ENCODE data around the gene KDM4C.

The KDM4C gene

DNA sequence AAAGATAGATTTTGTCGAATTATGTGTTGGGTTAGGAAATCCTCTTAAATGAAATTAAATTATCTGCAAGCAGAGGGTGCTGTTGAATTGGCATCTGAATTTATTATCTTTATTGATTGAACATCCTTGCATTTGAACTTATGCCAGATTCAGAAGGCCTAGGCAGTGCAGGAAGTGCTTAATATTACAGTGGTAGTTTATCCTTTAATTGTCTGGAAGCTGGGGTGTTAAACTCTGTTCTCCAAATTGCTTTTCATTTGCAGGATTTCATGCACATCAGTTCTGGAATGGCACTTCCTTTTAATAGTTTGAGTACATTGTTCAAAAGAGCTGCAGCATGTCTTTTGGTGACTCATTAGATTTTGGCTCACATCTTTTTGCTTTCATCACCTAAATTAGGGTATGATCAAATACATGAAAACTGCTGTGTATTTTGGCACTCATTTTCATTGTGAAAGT is 186.3 kb downstream of the KDM4C start:
- TF ChIP-seq EP300 (IDR thresholded peaks at IDR 0.05; ENCODE audit: borderline replicate concordance): no peak
- peak; percentile 23; the same call in 1 of the 2 replicates for TF ChIP-seq NFIC (IDR thresholded peaks at IDR 0.05)

DNA sequence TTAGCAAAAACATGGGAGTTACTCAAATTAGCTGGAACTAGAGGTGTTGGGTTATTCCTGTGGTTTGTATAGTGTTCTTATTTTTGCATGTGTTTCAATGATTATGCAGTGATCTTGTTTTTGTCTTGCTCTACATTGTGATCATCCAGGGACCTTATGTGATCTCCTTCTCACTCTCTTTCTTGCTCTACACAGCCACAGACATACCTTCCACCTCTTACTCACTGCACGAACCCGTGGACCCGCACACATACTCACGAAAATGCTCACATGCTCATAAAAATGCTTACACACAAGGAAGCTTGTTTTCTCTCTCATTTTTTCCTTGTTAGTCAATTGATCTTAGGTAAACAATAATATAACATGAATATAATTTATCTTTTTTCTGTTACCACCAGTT is 187.1 kb downstream of the KDM4C start:
- TF ChIP-seq, protein P1, sequence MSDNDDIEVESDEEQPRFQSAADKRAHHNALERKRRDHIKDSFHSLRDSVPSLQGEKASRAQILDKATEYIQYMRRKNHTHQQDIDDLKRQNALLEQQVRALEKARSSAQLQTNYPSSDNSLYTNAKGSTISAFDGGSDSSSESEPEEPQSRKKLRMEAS (IDR thresholded peaks at IDR 0.05): no peak

DNA sequence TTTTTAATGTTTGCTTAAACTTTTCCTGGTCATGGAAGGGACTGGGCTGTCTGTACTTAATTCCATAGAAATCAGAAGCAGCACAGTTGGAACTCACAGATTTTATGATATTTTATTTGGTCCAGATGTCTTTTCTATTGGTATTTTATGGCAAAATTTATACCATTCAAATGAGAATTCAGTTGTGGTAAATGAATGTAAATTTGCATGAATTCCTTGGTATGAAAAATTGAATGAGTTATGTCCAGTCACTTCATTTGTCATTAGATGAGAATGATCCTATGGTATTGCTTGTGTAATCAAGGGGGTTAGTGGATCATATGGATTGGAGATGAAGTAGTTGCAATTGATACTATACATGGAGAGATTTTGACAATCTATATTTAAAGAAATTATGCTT is 188.0 kb downstream of the KDM4C start:
- TF ChIP-seq, protein P2, sequence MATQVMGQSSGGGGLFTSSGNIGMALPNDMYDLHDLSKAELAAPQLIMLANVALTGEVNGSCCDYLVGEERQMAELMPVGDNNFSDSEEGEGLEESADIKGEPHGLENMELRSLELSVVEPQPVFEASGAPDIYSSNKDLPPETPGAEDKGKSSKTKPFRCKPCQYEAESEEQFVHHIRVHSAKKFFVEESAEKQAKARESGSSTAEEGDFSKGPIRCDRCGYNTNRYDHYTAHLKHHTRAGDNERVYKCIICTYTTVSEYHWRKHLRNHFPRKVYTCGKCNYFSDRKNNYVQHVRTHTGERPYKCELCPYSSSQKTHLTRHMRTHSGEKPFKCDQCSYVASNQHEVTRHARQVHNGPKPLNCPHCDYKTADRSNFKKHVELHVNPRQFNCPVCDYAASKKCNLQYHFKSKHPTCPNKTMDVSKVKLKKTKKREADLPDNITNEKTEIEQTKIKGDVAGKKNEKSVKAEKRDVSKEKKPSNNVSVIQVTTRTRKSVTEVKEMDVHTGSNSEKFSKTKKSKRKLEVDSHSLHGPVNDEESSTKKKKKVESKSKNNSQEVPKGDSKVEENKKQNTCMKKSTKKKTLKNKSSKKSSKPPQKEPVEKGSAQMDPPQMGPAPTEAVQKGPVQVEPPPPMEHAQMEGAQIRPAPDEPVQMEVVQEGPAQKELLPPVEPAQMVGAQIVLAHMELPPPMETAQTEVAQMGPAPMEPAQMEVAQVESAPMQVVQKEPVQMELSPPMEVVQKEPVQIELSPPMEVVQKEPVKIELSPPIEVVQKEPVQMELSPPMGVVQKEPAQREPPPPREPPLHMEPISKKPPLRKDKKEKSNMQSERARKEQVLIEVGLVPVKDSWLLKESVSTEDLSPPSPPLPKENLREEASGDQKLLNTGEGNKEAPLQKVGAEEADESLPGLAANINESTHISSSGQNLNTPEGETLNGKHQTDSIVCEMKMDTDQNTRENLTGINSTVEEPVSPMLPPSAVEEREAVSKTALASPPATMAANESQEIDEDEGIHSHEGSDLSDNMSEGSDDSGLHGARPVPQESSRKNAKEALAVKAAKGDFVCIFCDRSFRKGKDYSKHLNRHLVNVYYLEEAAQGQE (IDR thresholded peaks at IDR 0.05; ENCODE audit: low read depth): no peak
- no peak for TF ChIP-seq RAD21 (IDR thresholded peaks at IDR 0.05; ENCODE audit: low read depth)
- no peak for TF ChIP-seq TAF1 (IDR thresholded peaks at IDR 0.05; ENCODE audit: low read depth)
- TF ChIP-seq ZBTB7A (IDR thresholded peaks at IDR 0.05; ENCODE audit: low read depth): no peak
- TF ChIP-seq, protein P1 (IDR thresholded peaks at IDR 0.05): no peak
- no peak for TF ChIP-seq TEAD4 (IDR thresholded peaks at IDR 0.05)
- TF ChIP-seq TCF12 (IDR thresholded peaks at IDR 0.05; ENCODE audit: low read depth): no peak
- no peak for TF ChIP-seq EP300 (IDR thresholded peaks at IDR 0.05; ENCODE audit: borderline replicate concordance)
- no peak for TF ChIP-seq CEBPB (IDR thresholded peaks at IDR 0.05)
- TF ChIP-seq CREB1 (IDR thresholded peaks at IDR 0.05; ENCODE audit: low read depth): no peak

DNA sequence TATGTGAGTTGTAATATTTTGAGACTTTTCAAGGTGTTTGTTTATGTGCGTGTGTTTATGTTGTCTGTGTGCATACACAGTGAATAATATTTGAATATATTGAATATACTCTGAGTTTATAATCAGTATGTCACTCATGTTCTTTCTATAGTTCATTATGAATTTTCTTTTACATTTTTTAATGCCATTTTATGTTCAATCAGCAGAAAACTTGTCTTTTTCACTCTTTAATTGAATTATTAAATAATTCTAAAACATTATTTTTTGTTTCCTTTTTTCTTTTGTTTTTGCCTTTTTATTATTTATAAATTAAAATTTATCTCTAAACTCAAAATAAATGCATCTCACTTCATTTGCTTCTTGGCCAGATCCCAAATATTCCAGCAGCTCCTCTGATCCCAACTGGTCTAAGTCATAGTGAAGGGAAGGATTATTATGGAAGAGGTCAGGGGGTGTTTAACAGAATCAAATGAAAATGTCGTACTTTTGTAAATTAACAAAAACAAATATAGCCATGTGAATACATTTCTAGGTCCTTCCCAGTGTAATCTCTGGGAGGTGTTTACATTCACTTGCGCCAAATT is 188.9 kb downstream of the KDM4C start:
- TF ChIP-seq, protein P2 (IDR thresholded peaks at IDR 0.05; ENCODE audit: low read depth): no peak
- TF ChIP-seq TAF1 (IDR thresholded peaks at IDR 0.05; ENCODE audit: low read depth) (no peak), EGR1 (IDR thresholded peaks at IDR 0.05) (no peak), RAD21 (IDR thresholded peaks at IDR 0.05; ENCODE audit: low read depth) (no peak), FOXM1 (IDR thresholded peaks at IDR 0.05; ENCODE audit: borderline replicate concordance, low read depth) (no peak), TCF12 (IDR thresholded peaks at IDR 0.05; ENCODE audit: low read depth) (no peak)
- TF ChIP-seq, protein P3, sequence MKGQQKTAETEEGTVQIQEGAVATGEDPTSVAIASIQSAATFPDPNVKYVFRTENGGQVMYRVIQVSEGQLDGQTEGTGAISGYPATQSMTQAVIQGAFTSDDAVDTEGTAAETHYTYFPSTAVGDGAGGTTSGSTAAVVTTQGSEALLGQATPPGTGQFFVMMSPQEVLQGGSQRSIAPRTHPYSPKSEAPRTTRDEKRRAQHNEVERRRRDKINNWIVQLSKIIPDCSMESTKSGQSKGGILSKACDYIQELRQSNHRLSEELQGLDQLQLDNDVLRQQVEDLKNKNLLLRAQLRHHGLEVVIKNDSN (IDR thresholded peaks at IDR 0.05): no peak

DNA sequence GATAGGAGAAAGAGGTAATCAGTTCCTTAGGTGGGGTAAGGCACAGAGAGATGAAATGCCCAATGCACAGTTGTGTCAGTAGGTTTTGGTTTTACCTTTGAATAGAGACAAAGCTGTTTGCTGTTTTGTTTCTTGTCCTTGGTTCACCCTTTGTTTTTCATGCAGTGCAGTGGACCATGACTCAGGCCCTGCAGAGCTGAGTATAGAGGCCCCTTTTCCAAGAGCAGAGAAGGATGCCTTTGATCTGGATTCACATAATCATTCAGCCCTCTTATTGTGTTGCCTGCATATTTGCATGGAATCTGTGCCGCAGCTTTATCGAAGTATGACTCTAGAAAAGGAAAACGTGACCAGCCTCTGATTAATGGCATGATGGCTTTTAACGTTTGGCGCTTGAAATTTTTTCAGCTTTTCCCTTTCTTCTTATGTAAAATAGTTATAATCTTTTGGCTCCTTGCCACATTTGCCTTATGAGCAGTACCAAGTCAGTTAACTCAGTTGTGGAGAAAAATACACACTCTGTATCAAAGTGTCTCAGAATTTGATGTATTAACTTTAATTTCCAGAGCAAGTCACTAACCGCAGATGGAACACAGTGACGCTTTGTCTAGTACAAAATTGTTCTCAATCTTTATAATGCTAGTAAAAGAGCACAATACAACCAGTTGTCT is 197.6 kb downstream of the KDM4C start:
- TF ChIP-seq EP300 (IDR thresholded peaks at IDR 0.05; ENCODE audit: borderline replicate concordance) (no peak), TAF1 (IDR thresholded peaks at IDR 0.05; ENCODE audit: low read depth) (no peak), NFIC (IDR thresholded peaks at IDR 0.05) (peak; percentile 35; the same call in 1 of the 2 replicates)
- TF ChIP-seq, protein P2 (IDR thresholded peaks at IDR 0.05; ENCODE audit: low read depth): no peak

DNA sequence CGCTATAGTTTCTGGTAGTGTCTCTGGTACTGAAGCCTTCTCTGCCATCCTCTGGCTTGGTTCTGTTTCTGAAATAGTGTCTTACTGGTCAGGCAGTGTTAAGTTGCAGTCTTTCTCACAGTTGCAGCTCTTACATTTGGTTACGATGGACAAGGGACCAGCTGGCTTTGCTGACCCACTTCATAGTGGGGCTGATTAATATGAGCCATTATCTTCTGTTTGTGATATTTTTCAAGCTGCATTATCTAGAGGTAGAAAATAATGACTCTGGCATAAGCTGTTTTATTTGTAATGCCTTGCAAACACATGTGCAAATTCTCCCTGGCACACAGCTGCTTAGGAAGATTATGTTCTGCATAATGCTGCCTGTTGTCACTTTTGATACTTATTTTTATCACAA is 199.1 kb downstream of the KDM4C start:
- TF ChIP-seq, protein P2 (IDR thresholded peaks at IDR 0.05; ENCODE audit: low read depth): no peak
- no peak for TF ChIP-seq ZBTB7A (IDR thresholded peaks at IDR 0.05; ENCODE audit: low read depth)
- TF ChIP-seq CEBPB (IDR thresholded peaks at IDR 0.05): no peak
- TF ChIP-seq, protein P3 (IDR thresholded peaks at IDR 0.05): no peak
- no peak for TF ChIP-seq YY1 (IDR thresholded peaks at IDR 0.05; ENCODE audit: low read depth)
- no peak for TF ChIP-seq RAD21 (IDR thresholded peaks at IDR 0.05; ENCODE audit: low read depth)
- TF ChIP-seq FOXM1 (IDR thresholded peaks at IDR 0.05; ENCODE audit: borderline replicate concordance, low read depth): no peak
- no peak for TF ChIP-seq TEAD4 (IDR thresholded peaks at IDR 0.05)
- no peak for TF ChIP-seq EGR1 (IDR thresholded peaks at IDR 0.05)
